IPS-18a (cell line): Measurements from ENCODE around the gene CLCA2.

Experiments
- H3K27ac ChIP-seq: one replicate; pipeline ENCODE4 v1.5.1; 2013; ENCODE audit warnings: low read length
- H3K27me3 ChIP-seq: one replicate; pipeline ENCODE4 v1.6.1; 2013; ENCODE audit warnings: mild to moderate bottlenecking, low read length; ENCODE audit not compliant: control insufficient read depth, insufficient read depth
- H3K36me3 ChIP-seq: one replicate; pipeline ENCODE4 v1.6.1; 2013; ENCODE audit warnings: low read depth, low read length; ENCODE audit not compliant: control insufficient read depth
- H3K4me1 ChIP-seq: one replicate; pipeline ENCODE4 v1.6.1; 2013; ENCODE audit warnings: low read depth, low read length; ENCODE audit not compliant: control insufficient read depth
- H3K4me3 ChIP-seq: one replicate; pipeline ENCODE4 v1.5.1; 2013; ENCODE audit warnings: low read length
- H3K9ac ChIP-seq: one replicate; pipeline ENCODE4 v1.6.1; 2013; ENCODE audit warnings: mild to moderate bottlenecking, low read length, moderate library complexity
- H3K9me3 ChIP-seq: one replicate; pipeline ENCODE4 v1.6.1; 2013; ENCODE audit warnings: low read depth, low read length; ENCODE audit not compliant: control insufficient read depth

Gene CLCA2

GRCh38 chr1:86395751-86396497, 28.0 kb upstream of the CLCA2 start, which contains the start of gene ODF2L:
ODF2L (minus strand) TSS chr1:86396323; CDS start chr1:86387027, 9,296 bp downstream.
- Histone ChIP-seq H3K27me3 (no peaks in the 10 kb centered on the region), H3K27ac (peak within 1 kb of the TSS; percentile 62), H3K4me1 (peaks cover 8% of the 10 kb centered on the region), H3K9me3 (no peaks in the 10 kb centered on the region), H3K9ac (peak within 1 kb of the TSS; percentile 68), H3K4me3 (peak within 1 kb of the TSS; percentile 84), H3K36me3 (no peaks in the 10 kb centered on the region)

GRCh38 chr1:86396498-86396890, 27.5 kb upstream of the CLCA2 start:
- no peaks in the 10 kb centered on the region for H3K36me3 ChIP-seq
- H3K9ac ChIP-seq: peak overlapping the region; percentile 68
- H3K27me3 ChIP-seq: no peaks in the 10 kb centered on the region
- no peak overlapping the region for H3K27ac ChIP-seq
- H3K9me3 ChIP-seq: no peaks in the 10 kb centered on the region
- peak overlapping the region; percentile 84 for H3K4me3 ChIP-seq
- peaks cover 8% of the 10 kb centered on the region for H3K4me1 ChIP-seq

- no peaks in the 10 kb centered on the region for H3K4me1 ChIP-seq
- no peaks in the 10 kb centered on the region for H3K27me3 ChIP-seq
- H3K9ac ChIP-seq: no peak overlapping the region
- H3K36me3 ChIP-seq: no peaks in the 10 kb centered on the region
- H3K9me3 ChIP-seq: no peaks in the 10 kb centered on the region
- no peak overlapping the region for H3K27ac ChIP-seq
- no peak overlapping the region for H3K4me3 ChIP-seq
Measured at GRCh38 chr1:86409416-86410021, 14.5 kb upstream of the CLCA2 start.

GRCh38 chr1:86410879-86411278, 13.1 kb upstream of the CLCA2 start:
- Histone ChIP-seq H3K4me1 (no peaks in the 10 kb centered on the region), H3K36me3 (no peaks in the 10 kb centered on the region), H3K27me3 (no peaks in the 10 kb centered on the region), H3K9me3 (no peaks in the 10 kb centered on the region), H3K4me3 (no peak overlapping the region), H3K9ac (no peak overlapping the region), H3K27ac (no peak overlapping the region)

GRCh38 chr1:86416343-86416742, 7.6 kb upstream of the CLCA2 start:
- Histone ChIP-seq H3K27me3 (no peaks in the 10 kb centered on the region), H3K36me3 (no peaks in the 10 kb centered on the region), H3K9me3 (no peaks in the 10 kb centered on the region), H3K27ac (no peak overlapping the region), H3K4me1 (no peaks in the 10 kb centered on the region), H3K9ac (no peak overlapping the region), H3K4me3 (no peak overlapping the region)

- no peak overlapping the region for H3K9ac ChIP-seq
- no peaks in the 10 kb centered on the region for H3K9me3 ChIP-seq
Measured at GRCh38 chr1:86419277-86419903, 4.6 kb upstream of the CLCA2 start.

GRCh38 chr1:86421601-86422280, 2.2 kb upstream of the CLCA2 start:
- no peaks in the 10 kb centered on the region for H3K4me1 ChIP-seq
- no peaks in the 10 kb centered on the region for H3K36me3 ChIP-seq
- H3K27me3 ChIP-seq: no peaks in the 10 kb centered on the region
- no peak overlapping the region for H3K4me3 ChIP-seq
- H3K9ac ChIP-seq: no peak overlapping the region
- H3K9me3 ChIP-seq: no peaks in the 10 kb centered on the region
- no peak overlapping the region for H3K27ac ChIP-seq

More at GRCh38 chr1:86419277-86419903, 4.6 kb upstream of the CLCA2 start:
- Histone ChIP-seq H3K36me3 (no peaks in the 10 kb centered on the region), H3K27ac (no peak overlapping the region), H3K4me1 (no peaks in the 10 kb centered on the region), H3K4me3 (no peak overlapping the region), H3K27me3 (no peaks in the 10 kb centered on the region)

- Histone ChIP-seq H3K4me3 (no peak overlapping the region), H3K4me1 (no peaks in the 10 kb centered on the region), H3K27ac (no peak overlapping the region), H3K36me3 (no peaks in the 10 kb centered on the region), H3K27me3 (no peaks in the 10 kb centered on the region), H3K9me3 (no peaks in the 10 kb centered on the region), H3K9ac (no peak overlapping the region)
Measured at GRCh38 chr1:86423473-86423872, 498 bp upstream of the CLCA2 start.

- Histone ChIP-seq H3K4me3 (no peak overlapping the region), H3K27me3 (no peaks in the 10 kb centered on the region), H3K4me1 (no peaks in the 10 kb centered on the region), H3K9ac (no peak overlapping the region), H3K27ac (no peak overlapping the region), H3K9me3 (no peaks in the 10 kb centered on the region), H3K36me3 (no peaks in the 10 kb centered on the region)
Measured at GRCh38 chr1:86429122-86429725, 5.3 kb downstream of the CLCA2 start.

- H3K27me3 ChIP-seq: no peaks in the 10 kb centered on the region
- no peaks in the 10 kb centered on the region for H3K4me1 ChIP-seq
- H3K36me3 ChIP-seq: no peaks in the 10 kb centered on the region
- H3K4me3 ChIP-seq: no peak overlapping the region
- no peak overlapping the region for H3K27ac ChIP-seq
- no peaks in the 10 kb centered on the region for H3K9me3 ChIP-seq
- no peak overlapping the region for H3K9ac ChIP-seq
Measured at GRCh38 chr1:86429835-86430234, 5.9 kb downstream of the CLCA2 start.

- no peaks in the 10 kb centered on the region for H3K27me3 ChIP-seq
- no peak overlapping the region for H3K9ac ChIP-seq
- H3K4me3 ChIP-seq: no peak overlapping the region
- H3K9me3 ChIP-seq: no peaks in the 10 kb centered on the region
- H3K36me3 ChIP-seq: no peaks in the 10 kb centered on the region
- H3K4me1 ChIP-seq: no peaks in the 10 kb centered on the region
- no peak overlapping the region for H3K27ac ChIP-seq
Measured at GRCh38 chr1:86430376-86430775, 6.4 kb downstream of the CLCA2 start.
